T-helper 2 cell (primary cell): ENCODE data around the gene LCN12.
A peak's percentile ranks its signal among the peaks of the same experiment; 100 is the strongest.

Experiments
- DNase-seq, 5 experiments: peaks; one replicate each; pipeline versions ENCODE4 v3.0.0 to v3.0.0-alpha.2; 2012 to 2022

Gene LCN12

GRCh38 chr9:136958898-136959850, 7.1 kb downstream of the LCN12 start:
- no peak for DNase-seq

GRCh38 chr9:136960212-136960937, 8.3 kb downstream of the LCN12 start:
- DNase-seq: peak in 2 of 5 experiments; percentile 57 to 62

DNA sequence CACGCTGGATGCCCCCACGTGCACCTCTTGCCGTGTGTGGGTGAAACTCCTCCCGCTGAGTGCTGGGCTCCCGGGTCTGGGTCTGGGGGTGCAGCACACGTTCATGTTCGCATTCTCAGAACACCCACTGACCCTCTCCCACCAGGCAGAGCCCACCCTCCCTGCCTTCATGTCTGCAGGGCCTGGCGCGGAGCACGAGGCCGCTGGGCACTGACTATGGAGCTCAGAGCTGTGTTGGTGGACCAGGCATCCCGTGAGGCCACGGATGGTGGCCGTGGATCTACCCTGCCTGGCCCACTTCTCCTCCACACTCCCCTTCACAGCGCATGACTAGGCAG, 8.8 kb downstream of the LCN12 start:
- no peak for DNase-seq

- no peak for DNase-seq
Observed at GRCh38 chr9:136961279-136962065, 9.4 kb downstream of the LCN12 start.

DNA sequence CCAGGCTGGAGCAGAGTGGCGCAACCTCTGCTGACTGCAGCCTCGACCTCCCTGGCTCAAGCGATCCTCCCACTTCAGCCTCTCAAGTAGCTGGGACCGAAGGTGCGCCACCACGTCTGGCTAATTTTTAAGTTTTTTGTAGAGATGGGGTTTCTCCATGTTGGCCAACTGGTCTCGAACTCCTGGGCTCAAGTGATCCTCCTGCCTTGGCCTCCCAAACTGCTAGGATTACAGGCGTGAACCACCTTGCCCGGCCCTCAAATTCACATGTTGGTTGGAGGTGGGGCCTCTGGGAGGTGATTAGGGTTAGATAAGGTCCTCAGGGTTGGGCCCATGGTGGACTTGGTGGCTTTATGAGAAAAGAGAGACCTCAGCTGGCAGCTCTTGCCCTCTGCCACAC, 10.1 kb downstream of the LCN12 start:
- DNase-seq: no peak

DNA sequence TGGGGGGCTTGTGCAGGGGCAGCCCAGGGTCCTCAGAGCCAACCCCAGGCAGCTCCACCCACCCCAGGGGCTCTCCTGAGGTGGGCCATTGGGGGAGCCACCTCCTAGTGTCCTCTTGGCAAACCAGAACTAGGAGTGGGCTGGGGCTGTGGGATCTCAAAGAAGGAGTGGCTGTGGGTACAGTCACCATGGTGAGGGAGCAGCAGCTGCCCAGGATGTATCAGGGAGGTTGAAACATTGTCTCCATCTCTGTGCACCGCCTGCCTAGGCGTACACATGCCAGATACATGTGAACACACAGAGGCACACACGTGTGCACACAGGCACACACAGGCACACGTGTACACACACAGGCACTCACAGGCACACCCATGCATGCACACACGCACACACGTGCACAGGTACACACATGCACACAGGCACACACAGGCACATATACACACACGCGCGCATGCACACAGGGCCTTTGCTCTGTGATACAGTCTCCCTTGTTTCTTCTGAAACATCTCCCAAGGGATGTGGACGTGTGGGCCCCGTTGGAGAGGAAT, 10.7 kb downstream of the LCN12 start:
- no peak for DNase-seq

DNA sequence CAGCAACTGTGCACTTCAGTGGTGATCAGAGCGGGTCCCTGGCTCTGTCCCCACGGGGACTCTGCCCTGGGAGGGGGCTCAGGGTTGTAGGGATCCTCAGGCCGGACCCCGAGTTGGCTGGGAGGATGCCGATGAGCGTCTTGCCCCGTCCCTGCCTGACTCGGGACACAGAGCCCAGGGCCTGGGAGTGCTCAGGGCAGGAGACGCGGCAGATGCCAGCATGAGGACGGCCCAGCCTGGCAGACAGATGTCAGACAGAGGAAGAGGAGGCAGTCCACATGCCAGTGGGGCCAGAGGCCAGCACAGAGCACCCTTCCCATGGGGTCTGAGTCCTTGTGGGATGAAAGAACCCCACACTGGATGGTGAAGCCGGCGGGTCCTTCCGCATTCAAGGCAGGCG, 11.3 kb downstream of the LCN12 start:
- DNase-seq: no peak

DNA sequence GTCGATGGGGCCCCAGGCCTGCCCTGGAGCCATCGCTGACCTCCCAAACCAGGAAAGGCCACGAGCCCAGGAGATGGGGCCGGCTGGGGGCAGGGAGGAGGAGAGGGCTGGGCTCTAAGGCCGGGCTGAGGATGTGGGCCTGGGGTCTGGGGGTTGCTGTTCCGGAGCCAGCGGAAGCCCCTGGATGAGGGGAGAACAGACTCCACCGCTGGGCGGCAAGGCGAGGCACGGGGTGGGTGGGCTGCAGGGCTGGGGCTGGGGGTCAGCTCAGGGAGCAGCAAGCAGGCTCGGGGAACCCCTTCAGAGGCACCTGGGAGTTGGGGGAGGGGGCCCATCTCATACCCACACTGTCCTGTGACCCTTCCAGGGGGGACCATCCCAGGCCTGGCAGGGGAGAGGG, 11.7 kb downstream of the LCN12 start:
- no peak for DNase-seq

GRCh38 chr9:136964171-136964689, 12.2 kb downstream of the LCN12 start:
- no peak for DNase-seq

GRCh38 chr9:136964833-136965422, 12.9 kb downstream of the LCN12 start:
- no peak for DNase-seq

GRCh38 chr9:136965771-136966484, 13.9 kb downstream of the LCN12 start:
- peak in 2 of 5 experiments; percentile 63 to 76 for DNase-seq

DNA sequence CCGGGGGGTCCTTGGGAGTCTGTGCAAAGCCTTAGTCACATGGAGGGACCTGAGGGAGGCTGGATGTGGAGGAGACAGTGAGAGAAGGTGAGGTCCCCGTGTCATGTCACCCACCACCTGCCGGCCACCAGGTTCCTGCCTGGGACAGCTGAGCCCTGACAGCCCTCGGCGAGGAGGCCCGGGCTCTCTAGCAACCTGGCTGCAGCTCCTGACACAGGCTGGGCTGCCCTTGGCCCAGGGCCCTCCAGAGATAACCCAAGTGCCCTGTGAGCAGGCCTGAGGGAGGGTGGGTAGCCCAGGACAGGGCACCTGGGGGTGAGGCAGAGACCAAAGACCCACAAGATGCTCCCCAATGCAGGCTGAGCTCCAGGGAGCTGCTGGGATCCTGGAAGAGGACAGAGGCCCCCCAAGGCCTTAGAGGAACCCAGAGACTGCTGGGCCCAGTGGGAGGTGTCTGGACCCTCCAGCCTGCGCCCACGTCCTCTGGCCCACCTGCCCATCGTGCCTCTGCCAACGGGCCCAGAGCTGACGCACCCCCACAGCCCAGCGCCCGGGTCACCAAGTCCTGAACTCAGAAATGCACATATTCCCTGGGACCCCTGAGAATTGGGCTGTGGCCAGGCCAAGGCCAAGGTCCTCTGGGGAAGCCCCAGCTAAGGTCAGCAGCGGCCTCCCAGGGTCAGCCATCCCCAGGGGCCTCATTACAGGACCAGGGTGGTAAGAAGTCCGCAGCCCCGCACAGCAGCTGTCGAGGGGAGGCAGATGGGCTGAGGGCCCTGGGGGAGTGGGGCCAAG, 16.5 kb downstream of the LCN12 start:
- DNase-seq: no peak

- no peak for DNase-seq
Observed at GRCh38 chr9:136969150-136969549, 17.1 kb downstream of the LCN12 start.

DNA sequence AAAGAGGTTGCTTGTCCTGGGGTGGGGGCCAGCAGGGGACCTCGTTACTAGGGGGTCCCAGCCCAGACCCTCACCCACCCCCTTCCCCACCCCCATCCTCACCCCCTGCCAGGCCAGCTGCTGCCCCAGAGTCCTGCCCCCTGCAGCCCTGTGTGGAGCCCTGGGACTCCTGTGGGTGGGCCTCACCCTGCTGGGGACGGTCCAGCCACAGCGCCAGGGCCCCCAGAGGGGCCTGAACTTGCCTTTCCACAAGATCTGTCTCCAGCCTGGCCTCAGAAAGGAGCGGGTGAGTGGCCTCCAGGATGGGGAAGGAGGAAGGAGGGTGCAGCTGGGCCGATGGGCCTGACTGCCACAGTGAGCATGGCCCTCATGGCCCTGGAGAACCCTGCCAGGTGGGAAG, 17.7 kb downstream of the LCN12 start:
- no peak for DNase-seq

- DNase-seq: no peak
Observed at GRCh38 chr9:136970361-136970760, 18.3 kb downstream of the LCN12 start.

DNA sequence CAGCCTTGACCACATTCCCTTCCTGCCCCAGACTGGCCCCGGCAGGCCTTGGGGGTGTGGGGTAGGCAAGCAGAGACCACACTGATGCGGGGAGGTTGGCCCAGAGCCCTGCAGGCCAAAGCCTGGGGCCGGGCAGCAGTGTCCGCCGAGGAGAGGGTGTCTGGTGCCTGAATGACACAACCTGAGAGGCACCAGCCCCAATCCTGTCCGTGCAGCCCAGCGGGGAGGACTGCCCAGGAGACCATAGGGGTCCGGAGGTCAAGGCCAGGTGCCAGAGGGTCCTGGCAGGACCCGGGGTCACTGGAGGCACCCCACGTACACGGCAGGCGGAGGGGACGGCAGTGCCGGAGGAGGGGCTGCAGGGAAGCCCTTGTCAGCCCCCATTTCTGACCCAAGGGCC, 19.7 kb downstream of the LCN12 start:
- no peak for DNase-seq

DNA sequence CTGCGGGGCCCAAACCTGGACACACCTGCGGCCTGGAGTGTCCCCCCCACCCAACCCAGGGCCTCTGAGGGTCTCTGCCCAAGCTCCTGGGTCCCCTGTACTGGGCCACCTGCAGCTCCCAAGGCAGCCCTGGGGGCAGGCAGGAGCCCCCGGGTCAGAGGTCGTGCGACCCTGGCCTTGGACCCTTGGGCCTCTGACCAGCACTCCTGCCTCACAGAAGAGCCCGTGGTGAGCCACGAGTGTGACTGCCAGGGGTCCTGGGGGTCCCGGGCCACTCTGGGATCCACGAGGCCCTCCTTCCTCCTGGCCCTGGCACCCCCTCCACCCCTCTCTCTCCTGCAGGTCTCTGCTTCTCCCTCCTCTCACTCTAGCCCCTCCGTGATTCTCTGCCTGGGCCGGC, 20.3 kb downstream of the LCN12 start:
- no peak for DNase-seq

DNA sequence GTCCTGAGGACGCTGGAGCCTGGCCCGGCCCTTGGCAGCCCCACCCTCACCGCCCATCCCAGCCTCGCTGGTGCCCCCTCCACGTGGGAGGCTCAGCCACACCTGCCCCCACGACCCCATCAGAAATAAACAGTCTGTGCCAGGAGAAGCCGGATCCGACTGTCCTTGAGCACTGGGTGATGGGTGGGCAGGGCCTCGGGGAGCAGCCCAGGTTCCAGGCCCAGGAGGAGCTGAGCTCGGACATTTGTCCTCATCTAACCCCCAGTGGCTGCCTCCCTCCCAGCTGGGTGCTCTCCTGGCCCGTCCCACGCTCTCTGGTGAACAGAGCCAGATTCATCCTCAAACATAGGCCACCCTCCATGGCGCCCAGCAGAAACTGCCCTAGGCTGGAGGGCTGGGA, 20.7 kb downstream of the LCN12 start:
- no peak for DNase-seq

DNA sequence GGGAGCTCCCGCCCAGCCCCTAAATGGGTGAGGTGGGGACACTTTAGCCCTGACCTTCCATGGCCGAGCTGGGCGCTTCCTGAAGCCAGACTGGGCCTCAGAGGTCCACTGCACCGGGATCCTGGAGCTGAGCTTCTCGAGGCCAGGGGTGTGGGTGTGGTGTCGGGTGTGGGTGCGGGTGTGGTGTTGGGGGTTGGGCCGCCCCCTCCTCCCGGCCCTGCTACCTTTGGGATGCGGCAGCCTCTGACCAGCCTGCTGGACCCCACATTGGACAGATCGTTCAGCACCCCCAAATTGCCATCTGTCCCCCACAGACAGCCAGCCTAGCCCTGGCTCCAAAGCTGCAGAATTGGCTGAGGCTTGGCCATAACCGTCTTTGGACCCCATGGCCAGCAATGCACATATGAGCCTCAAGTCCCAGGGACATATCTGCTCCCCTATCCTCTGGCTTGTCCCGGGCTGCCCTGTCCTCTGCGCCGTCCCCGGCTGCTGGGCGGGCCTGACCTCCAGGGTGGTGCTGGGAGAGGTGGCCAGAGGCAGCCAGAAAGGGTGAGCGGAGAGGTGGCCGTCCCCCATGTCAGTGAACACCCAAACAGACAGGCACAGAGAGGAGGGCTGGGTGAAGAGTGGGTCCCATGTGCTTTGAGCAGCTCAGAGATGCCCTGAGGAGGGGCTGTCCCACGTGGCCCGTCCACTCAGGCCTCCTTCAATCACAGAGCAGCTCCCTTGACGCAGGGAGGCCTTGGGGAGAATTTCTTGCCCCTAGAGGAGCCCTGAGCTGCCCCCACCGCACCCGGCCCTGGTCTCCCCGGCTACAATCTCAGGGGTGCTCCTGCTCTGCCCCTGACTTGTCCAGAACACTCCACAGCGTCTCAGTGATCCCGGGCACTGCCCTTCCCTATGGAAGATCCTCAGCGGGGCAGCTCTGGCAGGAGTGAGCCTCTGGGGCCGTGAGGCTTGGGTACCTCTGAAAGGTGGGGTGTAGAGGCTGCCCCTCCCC, 21.8 kb downstream of the LCN12 start:
- no peak for DNase-seq
